T-helper 1 cell (primary cell): ENCODE data around the gene TSKS.

ENCODE experiments used
- DNase-seq, 5 donors: peaks; one replicate each; pipeline ENCODE4 v3.0.0-alpha.2; 2012 to 2020

The TSKS gene

DNA sequence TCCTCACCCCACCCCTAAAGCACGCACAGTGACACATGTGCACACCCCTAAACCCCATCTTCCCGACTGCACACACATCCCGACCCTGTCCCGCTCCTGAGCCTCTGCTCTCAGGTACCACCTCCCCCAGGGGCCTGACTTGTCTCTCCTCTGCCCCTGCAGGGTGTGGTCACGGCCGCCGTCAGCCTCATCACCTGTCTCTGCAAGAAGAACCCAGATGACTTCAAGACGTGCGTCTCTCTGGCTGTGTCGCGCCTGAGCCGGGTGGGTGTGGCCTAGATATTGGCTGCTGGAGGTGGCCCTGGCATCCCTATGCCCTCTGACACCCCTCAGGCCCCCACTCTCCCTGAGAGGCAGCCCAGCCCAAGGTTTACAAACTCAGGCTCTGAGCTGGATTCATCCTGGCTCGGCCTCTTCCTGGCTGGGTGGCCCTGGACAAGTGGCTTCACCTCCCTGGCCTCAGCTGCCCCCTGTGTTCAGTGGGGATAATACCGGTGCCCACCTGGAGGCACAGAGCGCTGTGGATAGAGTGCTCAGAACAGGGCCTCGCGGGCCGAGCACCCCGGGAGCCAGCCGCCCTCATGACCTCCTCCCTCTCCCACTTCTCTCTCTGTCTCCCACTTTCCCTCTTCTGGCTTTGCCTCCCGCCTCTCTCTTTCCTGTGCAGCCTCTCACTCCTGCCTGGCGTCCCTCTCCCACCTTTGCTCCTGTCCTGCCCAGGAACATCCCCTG lies 29.9 kb upstream of the TSKS start:
- no peak for DNase-seq

DNA sequence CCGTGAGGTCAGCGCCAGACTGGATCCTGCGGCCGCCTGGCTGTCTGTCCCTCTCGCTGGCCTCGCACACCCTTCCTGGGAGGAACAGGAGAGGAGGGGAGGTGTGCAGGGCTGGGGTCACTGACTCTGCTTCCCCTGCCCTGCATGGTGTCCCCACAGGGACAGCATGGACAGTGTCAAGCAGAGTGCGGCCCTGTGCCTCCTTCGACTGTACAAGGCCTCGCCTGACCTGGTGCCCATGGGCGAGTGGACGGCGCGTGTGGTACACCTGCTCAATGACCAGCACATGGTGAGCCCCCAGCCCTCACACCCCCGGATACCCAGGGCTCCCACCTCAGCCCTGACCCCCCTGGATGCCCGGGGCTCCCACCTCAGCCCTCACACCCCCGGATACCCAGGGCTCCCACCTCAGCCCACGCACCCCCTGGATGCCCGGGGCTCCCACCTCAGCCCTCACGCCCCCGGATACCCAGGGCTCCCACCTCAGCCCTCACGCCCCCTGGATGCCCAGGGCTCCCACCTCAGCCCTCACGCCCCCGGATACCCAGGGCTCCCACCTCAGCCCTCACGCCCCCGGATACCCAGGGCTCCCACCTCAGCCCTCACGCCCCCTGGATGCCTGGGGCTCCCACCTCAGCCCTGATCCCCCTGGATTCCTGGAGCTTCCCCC lies 28.8 kb upstream of the TSKS start:
- DNase-seq = no peak

GRCh38 chr19:49790866-49791265 lies 27.8 kb upstream of the TSKS start:
- DNase-seq = no peak

DNA sequence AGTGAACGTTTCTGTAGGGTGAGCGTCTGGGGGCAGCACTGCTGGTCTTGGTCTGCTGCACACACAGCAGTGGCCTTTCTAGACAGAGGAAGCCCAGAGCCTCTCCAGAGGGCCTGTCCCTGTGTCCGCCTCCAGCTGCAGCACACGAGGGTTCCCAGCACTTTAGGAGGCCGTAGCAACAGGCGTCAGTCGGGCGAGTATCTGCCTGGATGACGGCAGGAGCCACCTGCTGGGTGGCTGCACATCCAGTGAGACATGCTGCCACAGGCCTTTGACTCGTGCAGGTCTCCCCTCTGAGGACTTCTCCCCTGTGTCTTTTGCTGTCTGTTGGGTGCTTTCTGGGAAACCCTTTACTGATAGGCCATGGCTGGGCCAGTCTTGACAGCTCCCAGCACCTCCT lies 25.8 kb upstream of the TSKS start:
- DNase-seq = no peak

- no peak for DNase-seq
These were observed 24.6 kb upstream of the TSKS start for GRCh38 chr19:49787746-49788145.

GRCh38 chr19:49786376-49786820 lies 23.3 kb upstream of the TSKS start:
- DNase-seq = no peak

- no peak for DNase-seq
These were observed 19.4 kb upstream of the TSKS start for GRCh38 chr19:49782515-49782914.

GRCh38 chr19:49781394-49781793 lies 18.3 kb upstream of the TSKS start:
- no peak for DNase-seq

DNA sequence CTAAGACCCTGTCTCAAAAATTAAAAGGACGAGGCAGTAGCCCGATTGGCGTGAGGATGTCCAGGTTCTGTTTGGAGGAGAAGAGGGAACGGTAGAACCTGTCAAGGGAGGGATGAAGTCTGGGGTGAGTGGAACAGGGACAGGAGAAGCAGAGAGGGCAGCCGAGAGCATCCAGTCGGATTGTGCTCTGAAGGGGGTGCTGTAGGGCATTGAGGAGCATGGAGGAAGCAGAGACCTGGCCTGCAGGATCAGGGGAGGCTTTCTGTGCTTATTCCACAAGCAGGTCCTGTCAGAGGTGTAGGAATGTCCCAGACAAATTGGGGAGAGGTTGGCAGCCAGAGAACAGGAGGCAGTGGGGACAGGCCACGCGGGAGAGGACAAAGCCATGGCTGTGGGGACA lies 17.8 kb upstream of the TSKS start:
- no peak for DNase-seq

- no peak for DNase-seq
These were observed 16.8 kb upstream of the TSKS start for GRCh38 chr19:49779731-49780555.

DNA sequence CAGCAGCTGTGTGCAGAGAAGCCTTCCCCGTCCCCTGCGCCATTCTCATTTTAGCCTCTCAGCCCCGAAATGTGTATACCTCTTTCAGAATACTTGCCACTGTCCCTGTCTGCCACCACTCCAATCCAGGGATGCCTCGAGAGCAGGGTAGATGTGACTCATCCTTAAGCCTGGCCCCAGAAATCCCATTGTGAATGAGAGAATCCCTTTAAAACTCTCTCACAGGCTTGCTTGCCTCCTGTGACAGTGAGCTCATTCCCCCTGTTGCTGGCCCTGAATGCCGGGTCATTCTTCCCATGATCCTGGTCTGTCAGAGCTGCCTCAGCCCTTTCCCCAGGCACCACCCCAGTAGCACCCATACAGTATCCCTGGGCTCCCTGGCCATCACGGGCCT lies 13.3 kb upstream of the TSKS start:
- DNase-seq = no peak

DNA sequence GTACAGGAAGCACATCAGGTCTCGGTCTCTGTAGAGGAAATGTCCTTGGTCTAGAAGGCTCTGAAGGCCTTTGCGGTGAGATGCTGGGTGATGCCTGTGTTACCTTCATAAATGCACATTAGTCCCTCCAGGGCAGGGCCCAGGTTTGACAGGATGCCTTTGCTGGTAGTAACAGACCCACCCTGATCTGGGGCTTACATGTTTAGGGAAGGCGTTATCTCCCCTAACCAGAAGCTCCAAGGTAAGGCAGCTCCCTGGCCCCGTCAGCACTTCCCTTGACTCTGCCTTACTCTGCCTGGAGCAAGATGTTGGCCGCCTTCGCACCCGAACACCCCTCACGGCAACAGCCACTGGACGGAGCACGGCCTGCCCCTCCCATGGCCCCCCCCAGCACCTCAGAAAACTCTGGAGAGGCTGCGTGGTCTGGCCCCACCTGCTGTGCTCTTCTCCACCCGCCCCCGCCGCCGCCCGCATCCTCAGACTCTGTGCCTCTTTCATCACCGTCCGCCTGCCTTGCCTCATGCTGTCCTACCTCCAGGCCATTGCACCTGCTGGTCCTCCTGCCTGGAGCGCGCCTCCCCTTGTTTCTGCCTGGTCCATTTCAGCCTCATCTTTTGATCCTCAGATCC lies 12.8 kb upstream of the TSKS start:
- DNase-seq = no peak

GRCh38 chr19:49774969-49775368 lies 11.9 kb upstream of the TSKS start:
- DNase-seq = no peak

GRCh38 chr19:49773663-49774350 lies 10.7 kb upstream of the TSKS start:
- no peak for DNase-seq

DNA sequence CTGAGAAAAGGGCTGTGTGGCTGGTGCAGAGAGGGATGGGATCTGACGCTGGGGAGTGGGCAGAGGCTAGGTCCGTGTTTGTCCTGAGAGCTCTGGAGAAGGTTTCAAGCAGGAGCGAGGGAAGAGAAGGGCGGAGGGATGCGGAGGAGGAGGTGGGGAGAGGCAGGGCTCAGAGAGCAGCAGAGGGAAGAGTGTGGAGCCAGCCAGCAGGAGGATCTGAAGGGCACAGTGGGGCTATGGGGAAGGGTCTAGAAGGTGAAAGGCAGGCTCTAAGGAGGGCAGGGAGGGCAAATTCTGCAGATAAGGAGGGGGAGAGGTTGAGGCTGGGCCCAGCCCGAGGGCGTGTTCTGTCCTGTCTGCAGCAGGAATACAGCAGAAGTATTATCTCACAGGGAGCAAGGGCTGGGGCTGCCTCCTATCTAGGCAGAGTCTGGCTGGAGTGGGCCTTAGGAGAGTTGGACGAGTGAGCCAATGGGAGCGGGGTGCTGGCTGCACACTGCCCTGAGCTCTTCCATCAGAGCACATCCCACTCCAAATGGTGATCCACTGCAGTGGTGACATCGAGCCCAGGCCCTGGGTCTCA lies 9.8 kb upstream of the TSKS start:
- no peak for DNase-seq

DNA sequence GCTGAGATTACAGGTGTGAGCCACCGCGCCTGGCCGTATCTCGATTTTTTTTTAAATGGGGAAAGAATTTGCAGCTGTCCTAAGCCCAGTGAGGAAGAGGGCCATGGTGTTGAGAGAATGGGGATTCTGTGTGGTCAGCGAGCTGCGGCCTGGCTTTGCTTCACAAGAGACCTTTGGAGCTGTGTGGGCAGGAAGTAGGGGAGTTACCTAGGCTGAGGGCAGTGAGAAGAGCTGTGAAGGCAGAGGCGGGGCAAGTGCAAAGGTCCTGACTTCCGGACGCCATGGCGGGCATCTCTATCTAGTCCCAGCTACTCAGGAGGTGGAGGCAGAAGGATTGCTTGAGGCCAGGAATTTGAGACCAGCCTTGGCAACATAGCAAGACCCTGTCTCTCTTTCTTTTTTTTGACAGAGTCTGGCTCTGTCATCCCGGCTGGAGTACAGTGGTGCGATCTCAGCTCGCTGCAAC lies 8.6 kb upstream of the TSKS start:
- DNase-seq = no peak

GRCh38 chr19:49770529-49770928 lies 7.4 kb upstream of the TSKS start:
- DNase-seq = no peak

DNA sequence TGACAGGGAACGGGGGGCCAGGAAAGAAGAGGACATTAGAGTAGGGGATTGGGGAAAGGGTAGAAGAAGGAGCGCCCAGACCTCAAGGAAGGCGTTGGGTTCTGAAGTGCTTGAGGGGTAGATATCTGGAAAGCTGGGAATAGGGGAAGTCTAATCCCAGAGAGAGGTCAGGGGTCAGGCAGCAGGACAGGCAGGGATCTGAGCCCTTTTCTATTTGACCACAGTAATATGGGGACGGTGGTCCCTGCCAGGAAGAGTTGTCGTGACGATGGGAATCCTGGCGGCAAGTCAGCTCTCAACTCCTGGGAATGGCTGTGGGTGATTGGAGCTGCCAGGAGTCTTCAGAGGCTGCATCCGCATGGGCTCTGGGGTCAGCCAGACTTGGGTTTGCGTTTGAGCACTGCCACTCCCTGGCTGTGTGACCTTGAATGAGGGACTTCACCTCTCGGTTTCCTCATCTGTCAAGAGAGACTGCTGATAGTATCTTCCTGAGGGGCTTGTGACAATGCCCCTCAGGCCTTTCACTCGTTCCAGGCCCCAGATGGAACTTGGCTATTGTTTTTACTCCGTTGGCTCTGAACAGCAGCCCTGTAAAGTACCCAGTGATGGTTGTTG lies 5.0 kb upstream of the TSKS start:
- DNase-seq = no peak

DNA sequence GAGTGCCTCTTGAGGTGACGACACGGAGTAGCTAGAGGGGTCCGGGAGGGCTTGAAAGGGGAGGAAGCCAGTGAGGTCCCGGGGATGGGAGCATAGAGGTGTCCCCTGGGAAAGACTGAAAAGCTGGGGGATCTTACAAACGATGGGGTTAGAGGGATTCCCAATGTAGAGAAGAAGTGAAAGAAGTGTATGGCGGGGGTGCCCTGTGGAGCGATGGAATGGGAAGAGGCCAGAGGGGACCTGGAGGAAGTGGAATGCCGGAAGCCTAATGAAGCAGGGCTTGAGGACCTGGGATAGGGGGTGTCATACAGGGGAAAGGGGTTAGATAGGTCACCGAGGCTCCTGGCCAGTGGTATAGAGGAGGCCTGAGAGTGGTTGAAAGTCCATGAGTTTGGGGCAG lies 4.3 kb upstream of the TSKS start:
- no peak for DNase-seq

DNA sequence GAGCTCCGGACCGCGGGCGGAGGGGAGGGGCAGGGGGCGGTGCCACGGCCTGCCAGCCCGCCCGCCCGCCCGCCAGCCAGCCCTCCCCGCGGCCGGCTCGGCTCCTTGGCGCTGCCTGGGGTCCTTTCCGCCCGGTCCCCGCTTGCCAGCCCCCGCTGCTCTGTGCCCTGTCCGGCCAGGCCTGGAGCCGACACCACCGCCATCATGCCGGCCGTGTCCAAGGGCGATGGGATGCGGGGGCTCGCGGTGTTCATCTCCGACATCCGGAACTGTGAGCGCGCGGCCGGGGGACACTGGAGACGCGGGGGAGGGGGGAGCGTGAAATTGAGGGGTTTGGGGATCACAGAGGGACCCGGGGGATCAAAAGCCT lies 3.8 kb upstream of the TSKS start, which contains the start of gene AP2A1:
TSS of gene AP2A1 (plus strand) at position 72 of the 370 bp plus-strand sequence. CDS start at position 205, 133 bp downstream.
- no peak for DNase-seq
